Hepatocyte (in vitro differentiated cells): ENCODE measurements around the gene FBXL7. TPM values are rescaled to one million over a fixed set of nuclear protein-coding genes. Genes with fewer than 3 reads are reported as not detected.
A peak's percentile ranks its signal among the peaks of the same experiment; 100 is the strongest.

Experiments used
- DNase-seq: peaks from one replicate; pipeline ENCODE4 v3.0.0-alpha.2; 2016; ENCODE audit warnings: low spot score
- H2AFZ ChIP-seq: fragments of 200-600 bp; sonication (generic); 2 replicates; pipeline ENCODE4 v1.6.0; 2016; ENCODE audit warnings: antibody characterized with exemption, mild to moderate bottlenecking
- H3K27ac ChIP-seq: fragments of 200-600 bp; sonication (generic); 2 replicates; pipeline ENCODE4 v1.5.1; 2016; ENCODE audit warnings: mild to moderate bottlenecking
- H3K27me3 ChIP-seq: fragments of 200-600 bp; sonication (generic); 2 replicates; pipeline ENCODE4 v1.6.1; 2016
- H3K36me3 ChIP-seq: fragments of 200-600 bp; sonication (generic); replicated peaks from 2 replicates; pipeline ENCODE4 v1.5.1; 2016; ENCODE audit warnings: low read depth; ENCODE audit not compliant: insufficient read depth
- H3K4me1 ChIP-seq: fragments of 200-600 bp; sonication (generic); 2 replicates; pipeline ENCODE4 v1.5.1; 2016; ENCODE audit warnings: mild to moderate bottlenecking, moderate library complexity; ENCODE audit not compliant: insufficient read depth
- H3K4me2 ChIP-seq: fragments of 200-600 bp; sonication (generic); 2 replicates; pipeline ENCODE4 v1.6.0; 2016
- H3K4me3 ChIP-seq: fragments of 200-600 bp; sonication (generic); 2 replicates; pipeline ENCODE4 v1.5.1; 2016; ENCODE audit warnings: mild to moderate bottlenecking
- H3K79me2 ChIP-seq: fragments of 200-600 bp; sonication (generic); 2 replicates; pipeline ENCODE4 v1.6.0; 2017; ENCODE audit warnings: mild to moderate bottlenecking
- H3K9me2 ChIP-seq: fragments of 200-600 bp; sonication (generic); replicated peaks from 2 replicates; pipeline ENCODE4 v1.6.0; 2017; ENCODE audit warnings: mild to moderate bottlenecking; ENCODE audit not compliant: insufficient read depth
- H3K9me3 ChIP-seq: fragments of 200-600 bp; sonication (generic); 2 replicates; pipeline ENCODE4 v1.5.1; 2016; ENCODE audit warnings: low read depth, mild to moderate bottlenecking
- H4K20me1 ChIP-seq: fragments of 200-600 bp; sonication (generic); 2 replicates; pipeline ENCODE4 v1.6.0; 2016; ENCODE audit warnings: mild to moderate bottlenecking; ENCODE audit not compliant: insufficient read depth, poor library complexity, severe bottlenecking
- CTCF ChIP-seq: fragments of 200-600 bp; sonication (generic); IDR thresholded peaks from 2 replicates; pipeline ENCODE4 v1.5.1; 2016; ENCODE audit warnings: antibody characterized with exemption, mild to moderate bottlenecking; ENCODE audit not compliant: poor library complexity
- EZH2 ChIP-seq: fragments of 200-600 bp; sonication (generic); IDR thresholded peaks from 2 replicates; pipeline ENCODE4 v1.6.1; 2016; ENCODE audit warnings: antibody characterized with exemption, mild to moderate bottlenecking, borderline replicate concordance
- EZH2phosphoT487 ChIP-seq: fragments of 200-600 bp; sonication (generic); IDR thresholded peaks from one replicate; pipeline ENCODE4 v1.6.1; 2018; ENCODE audit warnings: antibody characterized with exemption, mild to moderate bottlenecking, low read depth, moderate library complexity; ENCODE audit not compliant: unreplicated experiment, severe bottlenecking
- WGBS: methylation state at CpG from one replicate; pipeline ENCODE4 v1.1.6; 2016; ENCODE audit warnings: low lambda C conversion rate; ENCODE audit errors: missing lambda C conversion rate; 5-methylcytosine and 5-hydroxymethylcytosine counted together
- polyA plus RNA-seq: library from polyadenylated mRNA; unstranded; fragments of >200 nt; fragmentation: Nextera tagmentation; extraction: Ambion mirVana; gene quantifications from 2 replicates; pipeline ENCODE4 v1.2.1, GENCODE V29; 2016
- total RNA-seq: library from RNA; depleted of rRNA; stranded (reverse); fragments of >200 nt; gene quantifications from 2 replicates; pipeline ENCODE4 v1.2.3, GENCODE V29; 2014

Gene FBXL7
- total and polyA plus RNA-seq, 2 experiments from 2014 or later: 8.4 to 10.3 TPM

GRCh38 chr5:15680455-15680854 is 180.5 kb downstream of the FBXL7 start:
- Histone ChIP-seq H3K9me3 (no peaks in the 10 kb centered on the region), H3K9me2 (no peaks in the 10 kb centered on the region), H4K20me1 (no peaks in the 10 kb centered on the region), H3K27ac (no peak overlapping the region), H3K27me3 (no peaks in the 10 kb centered on the region), H3K79me2 (peaks cover 10% of the 10 kb centered on the region), H3K36me3 (no peaks in the 10 kb centered on the region), H3K4me1 (no peaks in the 10 kb centered on the region), H3K4me3 (no peak overlapping the region), H3K4me2 (no peak overlapping the region), H2AFZ (no peak overlapping the region)
- 74% methylated on average over 1 of the region's 1 CpG for WGBS
- no peak for DNase-seq
- TF ChIP-seq CTCF (no peak), EZH2 (no peak), EZH2phosphoT487 (no peak)

- Histone ChIP-seq H3K27me3 (no peaks in the 10 kb centered on the region), H2AFZ (no peak overlapping the region), H3K27ac (no peak overlapping the region), H4K20me1 (no peaks in the 10 kb centered on the region), H3K4me1 (no peaks in the 10 kb centered on the region), H3K36me3 (no peaks in the 10 kb centered on the region), H3K9me3 (no peaks in the 10 kb centered on the region), H3K9me2 (no peaks in the 10 kb centered on the region), H3K79me2 (peaks cover 7% of the 10 kb centered on the region), H3K4me3 (no peak overlapping the region), H3K4me2 (no peak overlapping the region)
- TF ChIP-seq EZH2phosphoT487 (no peak), EZH2 (no peak), CTCF (no peak)
- 85% methylated on average over 3 of the region's 3 CpGs for WGBS
- DNase-seq: no peak
These were observed 182.1 kb downstream of the FBXL7 start for GRCh38 chr5:15682122-15682521.

GRCh38 chr5:15682566-15682965 is 182.6 kb downstream of the FBXL7 start:
- H3K4me3 ChIP-seq: no peak overlapping the region
- DNase-seq: no peak
- no peak overlapping the region for H3K4me2 ChIP-seq
- no peak for TF ChIP-seq EZH2
- no peak for TF ChIP-seq CTCF
- no peak for TF ChIP-seq EZH2phosphoT487
- H3K36me3 ChIP-seq: no peaks in the 10 kb centered on the region
- H3K27ac ChIP-seq: no peak overlapping the region
- no peaks in the 10 kb centered on the region for H3K4me1 ChIP-seq
- 83% methylated on average over 1 of the region's 1 CpG for WGBS
- H3K79me2 ChIP-seq: peaks cover 7% of the 10 kb centered on the region
- no peaks in the 10 kb centered on the region for H3K9me3 ChIP-seq
- H3K27me3 ChIP-seq: no peaks in the 10 kb centered on the region
- H3K9me2 ChIP-seq: no peaks in the 10 kb centered on the region
- no peaks in the 10 kb centered on the region for H4K20me1 ChIP-seq
- no peak overlapping the region for H2AFZ ChIP-seq

GRCh38 chr5:15683332-15683731 is 183.4 kb downstream of the FBXL7 start:
- H3K9me3 ChIP-seq: no peaks in the 10 kb centered on the region
- no peaks in the 10 kb centered on the region for H3K9me2 ChIP-seq
- no peaks in the 10 kb centered on the region for H4K20me1 ChIP-seq
- no peak overlapping the region for H3K4me2 ChIP-seq
- no peak overlapping the region for H3K4me3 ChIP-seq
- no peak overlapping the region for H3K27ac ChIP-seq
- no peak overlapping the region for H2AFZ ChIP-seq
- H3K79me2 ChIP-seq: peaks cover 10% of the 10 kb centered on the region
- no peaks in the 10 kb centered on the region for H3K36me3 ChIP-seq
- no peaks in the 10 kb centered on the region for H3K4me1 ChIP-seq
- peak; percentile 21 for DNase-seq
- 56% methylated on average over 5 of the region's 5 CpGs for whole genome bisulfite sequencing
- TF ChIP-seq EZH2phosphoT487 (no peak), CTCF (peak; percentile 18)
- H3K27me3 ChIP-seq: no peaks in the 10 kb centered on the region
